GM18507 (cell line): ENCODE data around the gene LYST.
A peak's percentile ranks its signal among the peaks of the same experiment; 100 is the strongest.

Experiments
- DNase-seq: peaks from one replicate; pipeline ENCODE4 v3.0.0; 2011; ENCODE audit warnings: low read depth; ENCODE audit not compliant: insufficient read length; ENCODE audit errors: extremely low spot score
- FAIRE-seq: peaks from 2 replicates; lab custom pipeline; 2011; peaks lifted over from hg19 to GRCh38; lab: Jason Lieb, UNC

LYST gene

DNA sequence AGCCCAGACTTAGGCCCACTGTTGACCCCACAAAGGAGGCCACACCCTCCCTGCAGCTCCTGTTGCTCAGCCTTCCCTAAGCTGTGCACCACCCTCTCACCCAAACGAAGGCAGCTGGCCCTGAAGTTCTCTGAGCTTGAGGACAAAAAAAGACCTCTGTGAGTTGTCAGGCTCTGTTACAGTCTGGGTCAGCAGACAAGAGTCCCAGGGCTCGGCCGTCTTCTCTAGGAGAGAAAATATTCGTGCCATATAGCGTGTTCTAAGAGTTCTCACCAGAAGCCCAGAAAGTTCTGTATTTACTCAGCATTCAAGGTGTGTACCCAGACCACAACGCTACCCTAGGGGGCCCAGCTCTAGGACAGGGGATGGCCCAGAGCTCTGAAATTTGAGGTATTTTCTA is 25.5 kb upstream of the LYST start:
- DNase-seq: no peak
- peak; percentile 65 for FAIRE-seq

DNA sequence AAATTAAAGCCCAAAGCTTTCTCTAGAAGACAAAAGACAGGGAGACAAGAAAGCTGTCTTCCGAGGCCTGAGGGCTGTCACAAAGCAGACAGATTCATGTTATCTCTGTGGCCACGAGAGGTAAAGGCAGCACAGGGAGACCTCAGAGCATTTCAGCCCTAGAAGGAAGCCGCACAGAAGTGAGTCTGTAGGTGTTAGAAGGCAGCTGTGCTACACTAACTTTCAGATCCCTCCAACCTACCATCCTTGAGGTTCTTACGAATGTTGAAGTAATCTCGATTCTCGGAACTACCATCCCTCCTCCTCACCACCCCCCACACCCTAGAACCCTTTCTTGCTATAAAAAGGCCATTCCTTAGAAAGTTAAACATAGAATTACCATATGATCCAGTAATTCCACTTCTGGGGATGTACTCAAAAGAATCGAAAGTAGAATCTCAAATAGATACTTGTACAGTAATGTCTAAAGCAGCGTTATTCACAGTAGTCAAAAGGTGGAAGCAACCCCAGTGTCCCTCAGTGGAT is 21.5 kb upstream of the LYST start:
- DNase-seq (no peak), FAIRE-seq (peak; percentile 96)

DNA sequence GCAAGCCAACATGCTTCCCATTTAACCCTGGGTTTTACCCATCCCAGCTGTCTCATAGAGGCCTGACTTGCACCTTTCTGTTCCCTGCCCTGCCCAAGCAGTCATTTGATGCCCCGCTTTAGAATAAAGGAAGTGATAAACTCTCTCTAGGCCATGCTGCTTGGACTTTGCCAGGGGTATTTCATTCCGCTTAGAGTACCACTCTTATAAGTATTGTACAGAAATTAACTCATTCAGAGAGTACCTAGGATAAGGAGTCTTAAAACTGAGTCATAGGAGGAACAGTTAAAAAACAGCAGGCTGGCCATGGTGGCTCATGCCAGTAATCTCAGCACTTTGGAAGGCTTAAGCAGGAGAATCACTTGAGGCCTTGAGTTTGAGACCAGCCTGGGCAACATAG is 21.0 kb upstream of the LYST start:
- FAIRE-seq (peak; percentile 18), DNase-seq (no peak)

- FAIRE-seq (no peak), DNase-seq (no peak)
Observed at GRCh38 chr1:235885655-235886262, 19.1 kb upstream of the LYST start.

GRCh38 chr1:235883261-235883927 is 16.7 kb upstream of the LYST start:
- DNase-seq: no peak

GRCh38 chr1:235882816-235883215 is 16.1 kb upstream of the LYST start:
- DNase-seq (no peak), FAIRE-seq (no peak)

More at GRCh38 chr1:235883261-235883927, 16.7 kb upstream of the LYST start:
- peak; percentile 74 for FAIRE-seq

GRCh38 chr1:235881930-235882700 is 15.4 kb upstream of the LYST start:
- no peak for FAIRE-seq
- no peak for DNase-seq

DNA sequence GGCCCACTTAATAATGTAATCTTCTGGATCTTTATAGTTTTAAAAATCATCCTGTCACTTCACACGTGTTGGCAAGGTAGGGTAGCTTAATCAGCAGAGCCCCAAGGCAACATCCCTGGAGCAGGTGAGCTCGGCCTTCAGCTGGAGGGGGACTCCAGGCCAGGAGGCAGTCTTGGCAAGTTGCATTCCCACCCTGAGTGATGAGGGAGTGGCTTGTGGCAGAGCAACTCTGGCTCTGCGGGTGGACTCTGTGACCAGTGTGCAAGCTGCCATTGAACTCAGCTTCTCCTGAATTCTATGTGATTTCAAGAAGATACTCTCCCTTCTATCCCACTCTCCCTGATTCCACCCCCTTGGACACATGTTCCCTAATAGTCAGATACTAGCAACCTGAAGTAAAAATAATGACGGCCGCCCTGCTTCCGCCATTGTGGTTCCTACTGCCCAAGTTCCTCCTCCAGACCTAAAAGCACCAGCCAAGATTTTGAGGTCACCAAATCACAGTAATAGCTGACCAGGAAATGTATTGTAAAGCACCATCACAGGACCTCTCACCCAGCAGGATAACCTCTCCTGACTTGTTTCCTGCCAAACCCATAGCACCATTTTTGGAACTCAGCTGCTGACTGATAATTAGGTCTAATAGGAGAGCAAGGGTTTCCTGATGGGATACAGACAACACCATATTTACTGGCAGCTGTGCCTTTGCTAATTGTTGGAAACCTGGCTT is 11.5 kb upstream of the LYST start:
- DNase-seq: no peak

DNA sequence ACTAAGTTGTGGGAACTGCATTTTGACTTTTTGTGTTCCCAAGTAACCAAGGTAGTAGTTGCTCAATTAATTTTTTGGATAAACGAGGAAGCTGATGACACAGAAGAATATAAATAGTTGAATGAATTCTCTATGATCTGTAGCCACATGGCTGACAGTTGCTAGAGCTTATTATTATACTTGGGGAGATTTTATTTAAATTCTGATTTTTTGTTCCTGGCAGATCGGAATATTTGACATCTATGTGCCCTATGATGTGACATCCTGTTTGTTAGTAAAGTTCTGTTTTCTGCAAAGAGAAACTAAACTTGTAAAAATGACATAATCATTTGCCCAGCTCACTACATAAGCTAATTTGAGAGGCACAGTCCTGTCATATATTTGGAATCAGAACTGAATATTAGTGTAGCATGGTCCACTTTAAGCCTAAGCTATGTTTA is 9.7 kb upstream of the LYST start:
- DNase-seq: no peak
- FAIRE-seq: peak; percentile 64

More for the DNA sequence above, 11.5 kb upstream of the LYST start:
- FAIRE-seq: no peak

- DNase-seq (no peak), FAIRE-seq (no peak)
Observed at GRCh38 chr1:235875036-235875597, 8.4 kb upstream of the LYST start.

DNA sequence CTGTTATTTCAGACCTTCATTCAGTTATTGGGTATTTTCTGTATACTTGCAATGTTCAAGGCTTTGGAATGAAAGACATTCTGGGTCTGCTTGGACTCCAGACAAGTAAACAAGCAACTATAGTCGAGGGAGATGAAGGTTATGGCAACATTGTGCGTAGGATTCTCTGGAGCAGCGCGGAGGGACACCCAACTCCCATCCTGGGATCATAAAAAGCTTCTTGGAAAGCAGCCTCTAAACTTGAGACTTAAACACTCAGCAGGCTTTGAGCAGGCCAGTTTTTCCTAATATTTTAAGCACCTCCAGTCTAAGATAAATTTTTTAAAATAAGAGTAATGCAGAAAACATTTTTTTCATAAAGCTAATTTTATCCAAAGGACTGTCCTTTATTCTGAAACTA is 7.6 kb upstream of the LYST start:
- DNase-seq (no peak), FAIRE-seq (no peak)

- DNase-seq: no peak
- FAIRE-seq: no peak
Observed at GRCh38 chr1:235873571-235873970, 6.9 kb upstream of the LYST start.

- FAIRE-seq (peak; percentile 82), DNase-seq (no peak)
Observed at GRCh38 chr1:235873045-235873444, 6.3 kb upstream of the LYST start.

DNA sequence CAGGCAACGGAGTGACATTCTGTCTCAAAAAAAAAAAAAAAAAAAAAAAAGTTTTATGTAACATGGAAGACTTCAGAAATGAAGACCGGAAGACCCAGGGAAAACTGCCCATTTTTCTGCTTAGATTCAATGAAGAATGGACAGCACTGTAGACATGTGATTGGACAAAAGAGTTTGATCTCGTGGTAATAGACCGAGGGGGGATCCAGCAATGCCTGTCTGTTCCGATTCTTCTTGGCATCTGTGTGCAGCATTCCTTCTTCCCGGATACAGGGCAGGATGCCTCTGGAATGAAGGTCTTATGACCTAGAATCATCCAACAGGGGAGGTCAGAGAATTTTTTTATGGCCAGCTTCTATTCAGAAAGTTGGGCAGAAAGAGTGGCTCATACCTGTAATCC is 5.6 kb upstream of the LYST start:
- DNase-seq (no peak), FAIRE-seq (no peak)

DNA sequence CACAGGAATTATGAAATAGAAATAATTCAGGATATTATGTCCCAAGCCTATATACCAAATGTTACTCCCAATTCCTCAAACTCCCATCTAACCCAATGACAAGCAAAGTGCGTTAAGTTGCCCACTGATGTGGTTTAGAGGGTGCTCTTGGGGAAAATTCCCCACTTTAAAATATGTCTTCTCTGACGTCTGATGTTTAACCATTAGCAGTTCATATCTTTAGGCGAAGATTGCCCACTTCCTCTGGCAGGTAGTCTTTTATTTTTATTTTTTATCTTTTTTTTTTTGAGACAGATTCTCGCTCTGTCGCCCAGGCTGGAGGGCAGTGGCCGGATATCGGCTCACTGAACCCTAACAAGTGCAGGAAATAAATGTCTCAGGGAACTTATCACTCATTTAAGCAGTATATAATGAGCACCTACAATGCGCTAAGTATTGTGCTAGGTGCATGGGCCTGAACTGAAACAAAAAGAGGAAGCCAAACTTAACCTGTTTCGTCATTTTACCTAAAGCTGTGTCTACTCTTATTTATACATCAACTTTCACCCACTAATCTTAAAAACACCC is 1.3 kb upstream of the LYST start:
- peak; percentile 86 for FAIRE-seq
- no peak for DNase-seq

DNA sequence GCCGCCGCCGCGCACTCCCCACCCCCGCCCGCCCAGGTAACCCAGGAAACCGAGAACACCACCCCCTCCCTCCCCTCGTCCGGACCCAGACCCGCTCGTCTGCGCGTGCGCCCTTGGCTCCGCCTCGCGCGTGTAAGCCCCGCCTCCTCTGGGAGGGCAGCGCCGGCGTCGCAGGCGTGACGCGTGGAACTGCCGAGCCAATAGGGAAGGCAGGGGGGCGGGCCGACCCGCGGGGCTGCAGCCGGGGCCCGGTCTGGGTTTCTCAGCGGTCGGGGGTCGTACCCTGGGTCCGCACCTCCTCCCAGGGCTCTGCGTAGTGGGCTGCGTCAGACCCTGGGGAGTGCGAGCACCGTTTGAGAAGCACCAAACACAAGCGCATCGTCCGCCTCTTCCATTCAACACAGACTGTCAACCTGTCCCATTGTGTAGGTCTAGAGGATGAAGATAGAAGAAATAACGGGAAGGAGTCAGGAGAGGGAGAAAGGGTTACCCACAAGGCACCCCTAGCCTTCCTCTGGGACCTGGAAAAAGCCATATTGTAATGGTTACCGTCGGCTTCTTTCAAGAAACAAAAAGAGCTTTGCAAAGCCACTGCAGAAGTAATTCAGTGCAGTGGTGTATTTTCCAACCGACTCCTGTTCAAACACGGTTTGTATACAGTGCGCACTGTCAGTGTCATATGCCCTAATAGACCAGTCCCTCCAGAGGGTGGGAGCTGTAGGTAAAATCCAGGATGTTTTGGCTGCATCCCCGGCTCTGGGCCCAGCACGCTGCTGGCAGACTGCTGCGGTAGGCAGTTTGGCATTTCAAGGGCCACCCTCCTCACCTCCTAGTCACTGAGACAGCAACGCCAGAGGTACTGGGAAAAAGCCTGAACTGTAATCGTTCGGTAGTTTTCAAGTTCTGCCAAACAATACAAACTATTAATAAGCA is 473 bp upstream of the LYST start:
- DNase-seq: peak; percentile 92
- peak; percentile 95 for FAIRE-seq

GRCh38 chr1:235865565-235866204 is 1.0 kb downstream of the LYST start:
- DNase-seq (no peak), FAIRE-seq (peak; percentile 78)
